ENCODE data around the gene DBP. TPM values are rescaled to one million over a fixed set of nuclear protein-coding genes. Genes with fewer than 3 reads are reported as not detected.

DBP gene
- total RNA-seq, 2 experiments from 2014 or later = 24.1 to 25.8 TPM

GRCh38 chr19:48674216-48674809, 37.1 kb upstream of the DBP start:
- POLR2A ChIA-PET = interaction anchor here (0.6 kb wide), 1 partner anchor 831 kb away, joined by 5 read pairs; no protein-coding TSS in a partner anchor
- CTCF ChIA-PET = interaction anchor here (0.7 to 1.6 kb wide), 6 partner anchors 16 to 65 kb away, joined by 3 to 7 read pairs (median 3); partner anchors contain the start of gene CA11
- H3K36me3 Mint-ChIP-seq (ENCODE audit: low read depth) = no peaks in the 10 kb centered on the region
- H3K27me3 Mint-ChIP-seq = no peaks in the 10 kb centered on the region
- H3K4me1 Mint-ChIP-seq = peaks cover 6% of the 10 kb centered on the region
- H3K4me3 Mint-ChIP-seq = no peak overlapping the region
- H3K27ac Mint-ChIP-seq = no peak overlapping the region
- H3K9me3 Mint-ChIP-seq = peaks cover 6% of the 10 kb centered on the region
- DNase-seq = no peak

- Mint-ChIP-seq H3K9me3 (peaks cover 9% of the 10 kb centered on the region), H3K27me3 (no peaks in the 10 kb centered on the region), H3K36me3 (ENCODE audit: low read depth) (no peaks in the 10 kb centered on the region), H3K4me3 (no peak overlapping the region), H3K27ac (no peak overlapping the region), H3K4me1 (peaks cover 6% of the 10 kb centered on the region)
- no peak for DNase-seq
- CTCF ChIA-PET = interaction anchor here (1.0 kb wide), 1 partner anchor 22 kb away, joined by 4 read pairs; the partner anchor contains the start of gene FUT2
- POLR2A ChIA-PET = no interaction called here
Observed at GRCh38 chr19:48673436-48674100, 36.4 kb upstream of the DBP start.

GRCh38 chr19:48672994-48673393, 35.8 kb upstream of the DBP start, which contains the start of gene NTN5:
Gene NTN5, minus strand, starts transcription at chr19:48673017. Its CDS starts 2,031 bp downstream, at chr19:48670986.
- H3K27me3 Mint-ChIP-seq = no peaks in the 10 kb centered on the region
- ChIA-PET CTCF (interaction anchor here (1.0 kb wide), 1 partner anchor 23 kb away, joined by 4 read pairs; the partner anchor contains the start of gene FUT2), POLR2A (no interaction called here)
- H3K4me1 Mint-ChIP-seq = peaks cover 6% of the 10 kb centered on the region
- no peaks in the 10 kb centered on the region for H3K36me3 Mint-ChIP-seq (ENCODE audit: low read depth)
- H3K4me3 Mint-ChIP-seq = no peak within 1 kb of the TSS
- DNase-seq = no peak
- H3K9me3 Mint-ChIP-seq = peaks cover 9% of the 10 kb centered on the region
- H3K27ac Mint-ChIP-seq = peak within 1 kb of the TSS; percentile 41

GRCh38 chr19:48671446-48671995, 34.3 kb upstream of the DBP start:
- peaks cover 9% of the 10 kb centered on the region for H3K9me3 Mint-ChIP-seq
- no peak overlapping the region for H3K27ac Mint-ChIP-seq
- DNase-seq = no peak
- no peaks in the 10 kb centered on the region for H3K36me3 Mint-ChIP-seq (ENCODE audit: low read depth)
- peaks cover 6% of the 10 kb centered on the region for H3K4me1 Mint-ChIP-seq
- ChIA-PET CTCF (interaction anchor here (0.6 to 1.0 kb wide), 3 partner anchors 9 to 677 kb away, joined by 3 to 4 read pairs (median 3); partner anchors contain the start of gene ELSPBP1), POLR2A (no interaction called here)
- H3K27me3 Mint-ChIP-seq = no peaks in the 10 kb centered on the region
- no peak overlapping the region for H3K4me3 Mint-ChIP-seq

- no peak for DNase-seq
- Mint-ChIP-seq H3K9me3 (peaks cover 9% of the 10 kb centered on the region), H3K4me1 (peaks cover 6% of the 10 kb centered on the region), H3K4me3 (no peak overlapping the region), H3K27ac (no peak overlapping the region), H3K36me3 (ENCODE audit: low read depth) (no peaks in the 10 kb centered on the region), H3K27me3 (no peaks in the 10 kb centered on the region)
- CTCF ChIA-PET = interaction anchor here (0.8 to 1.0 kb wide), 2 partner anchors 10 to 43 kb away, joined by 3 read pairs; no protein-coding TSS in a partner anchor
- POLR2A ChIA-PET = no interaction called here
Observed at GRCh38 chr19:48670699-48671445, 33.7 kb upstream of the DBP start.

GRCh38 chr19:48669903-48670668, 32.9 kb upstream of the DBP start:
- Mint-ChIP-seq H3K4me1 (peaks cover 1% of the 10 kb centered on the region), H3K9me3 (peaks cover 9% of the 10 kb centered on the region), H3K36me3 (ENCODE audit: low read depth) (no peaks in the 10 kb centered on the region), H3K4me3 (no peak overlapping the region), H3K27me3 (no peaks in the 10 kb centered on the region), H3K27ac (peak overlapping the region; percentile 31)
- ChIA-PET POLR2A (no interaction called here), CTCF (interaction anchor here (0.8 kb wide), 1 partner anchor 11 kb away, joined by 3 read pairs; no protein-coding TSS in a partner anchor)
- no peak for DNase-seq

GRCh38 chr19:48668761-48669160, 31.6 kb upstream of the DBP start:
- CTCF ChIA-PET = interaction anchor here (2.4 kb wide), 1 partner anchor 23 kb away, joined by 7 read pairs; the partner anchor contains the start of gene CA11
- no peaks in the 10 kb centered on the region for H3K27me3 Mint-ChIP-seq
- H3K4me1 Mint-ChIP-seq = no peaks in the 10 kb centered on the region
- H3K27ac Mint-ChIP-seq = no peak overlapping the region
- H3K9me3 Mint-ChIP-seq = peaks cover 9% of the 10 kb centered on the region
- no peaks in the 10 kb centered on the region for H3K36me3 Mint-ChIP-seq (ENCODE audit: low read depth)
- POLR2A ChIA-PET = no interaction called here
- H3K4me3 Mint-ChIP-seq = no peak overlapping the region
- no peak for DNase-seq

GRCh38 chr19:48668332-48668731, 31.2 kb upstream of the DBP start:
- DNase-seq = no peak
- no peak overlapping the region for H3K27ac Mint-ChIP-seq
- ChIA-PET CTCF (interaction anchor here (2.4 kb wide), 1 partner anchor 23 kb away, joined by 7 read pairs; the partner anchor contains the start of gene CA11), POLR2A (no interaction called here)
- no peaks in the 10 kb centered on the region for H3K4me1 Mint-ChIP-seq
- H3K27me3 Mint-ChIP-seq = no peaks in the 10 kb centered on the region
- no peak overlapping the region for H3K4me3 Mint-ChIP-seq
- peaks cover 9% of the 10 kb centered on the region for H3K9me3 Mint-ChIP-seq
- no peaks in the 10 kb centered on the region for H3K36me3 Mint-ChIP-seq (ENCODE audit: low read depth)

- Mint-ChIP-seq H3K27me3 (no peaks in the 10 kb centered on the region), H3K4me1 (peaks cover 9% of the 10 kb centered on the region), H3K9me3 (peaks cover 9% of the 10 kb centered on the region), H3K4me3 (no peak overlapping the region), H3K36me3 (ENCODE audit: low read depth) (no peaks in the 10 kb centered on the region), H3K27ac (no peak overlapping the region)
- no peak for DNase-seq
- ChIA-PET CTCF (interaction anchor here (1.2 to 1.6 kb wide), 2 partner anchors 10 to 15 kb away, joined by 3 to 4 read pairs; no protein-coding TSS in a partner anchor), POLR2A (no interaction called here)
Observed at GRCh38 chr19:48665786-48666185, 28.6 kb upstream of the DBP start.

GRCh38 chr19:48664476-48664875, 27.3 kb upstream of the DBP start:
- Mint-ChIP-seq H3K27ac (no peak overlapping the region), H3K4me3 (no peak overlapping the region), H3K27me3 (no peaks in the 10 kb centered on the region), H3K9me3 (peaks cover 4% of the 10 kb centered on the region), H3K4me1 (peaks cover 14% of the 10 kb centered on the region), H3K36me3 (ENCODE audit: low read depth) (no peaks in the 10 kb centered on the region)
- ChIA-PET POLR2A (interaction anchor here (0.7 kb wide), 1 partner anchor 56 kb away, joined by 13 read pairs; no protein-coding TSS in a partner anchor), CTCF (no interaction called here)
- DNase-seq = no peak

- DNase-seq = no peak
- Mint-ChIP-seq H3K27me3 (peaks cover 3% of the 10 kb centered on the region), H3K36me3 (ENCODE audit: low read depth) (no peaks in the 10 kb centered on the region), H3K4me3 (no peak overlapping the region), H3K9me3 (peaks cover under 1% of the 10 kb centered on the region), H3K4me1 (peaks cover 16% of the 10 kb centered on the region), H3K27ac (no peak overlapping the region)
- POLR2A ChIA-PET = no interaction called here
- CTCF ChIA-PET = no interaction called here
Observed at GRCh38 chr19:48663667-48664066, 26.5 kb upstream of the DBP start.

- H3K27me3 Mint-ChIP-seq = peaks cover 6% of the 10 kb centered on the region
- H3K4me3 Mint-ChIP-seq = no peak overlapping the region
- H3K36me3 Mint-ChIP-seq (ENCODE audit: low read depth) = no peaks in the 10 kb centered on the region
- POLR2A ChIA-PET = no interaction called here
- H3K4me1 Mint-ChIP-seq = peaks cover 19% of the 10 kb centered on the region
- CTCF ChIA-PET = interaction anchor here (1.0 to 1.3 kb wide), 2 partner anchors 10 to 16 kb away, joined by 3 to 4 read pairs; partner anchors contain the start of gene CA11
- H3K27ac Mint-ChIP-seq = peak overlapping the region; percentile 75
- DNase-seq = no peak
- H3K9me3 Mint-ChIP-seq = no peaks in the 10 kb centered on the region
Observed at GRCh38 chr19:48661711-48662090, 24.5 kb upstream of the DBP start.
